Activated CD4-positive, alpha-beta T cell treated with anti-CD3 and anti-CD28 coated beads for 36 hours (primary cell): ENCODE results near the gene GPR87. TPM values are rescaled to one million over a fixed set of nuclear protein-coding genes. Genes with fewer than 3 reads are reported as not detected.

Experiments
- total RNA-seq, 2 experiments: library from RNA; stranded (reverse); gene quantifications; one replicate each; pipeline ENCODE4 v1.2.3, GENCODE V29; 2021

GPR87 gene
- total RNA-seq, 2 experiments from 2014 or later = 2.3 to 2.5 TPM

Other genes with a start within 250 kb of the GPR87 start
- gene MED12L, start 231.2 kb downstream of the GPR87 start, total RNA-seq = 1 to 10 TPM; 2.4 to 3.0 TPM
- 100 to 1,000 TPM in 1 of 2 experiments, 10 to 100 TPM in 1; 84.9 to 111 TPM for gene GPR171, start 113.6 kb downstream of the GPR87 start, total RNA-seq
- under 1 TPM; 0.16 to 0.25 TPM for gene P2RY14, start 38.3 kb downstream of the GPR87 start, total RNA-seq
- not detected for gene P2RY13, start 12.7 kb upstream of the GPR87 start, total RNA-seq
- not detected for gene P2RY12, start 67.9 kb upstream of the GPR87 start, total RNA-seq
- gene IGSF10, start 144.2 kb upstream of the GPR87 start, total RNA-seq = not detected